ENCODE data around the gene PPARG. TPM values are rescaled to one million over a fixed set of nuclear protein-coding genes. Genes with fewer than 3 reads are reported as not detected.

The PPARG gene
- total and polyA plus RNA-seq, 10 of the 15 experiments (the other 5 are each of a cell fraction or from before 2014, with no cell fraction given): 0.06 to 0.86 (median 0.12) TPM; not detected in 5

- intact Hi-C loops (cut with micrococcal nuclease; ENCODE audit: unreplicated experiment): no loop called here
- FAIRE-seq: no peak
- Histone ChIP-seq H3K27me3 (replicated peaks in 1 of 2; ENCODE audit: control insufficient read depth in 2 of 2, insufficient read depth in 2 of 2, low read length in 1 of 2) (no peaks in the 10 kb centered on the region; a peak in 1 of 4 replicates), H3K4me2 (ENCODE audit: control insufficient read depth, insufficient read depth) (no peak overlapping the region), H3K79me2 (ENCODE audit: control insufficient read depth, insufficient read depth, low read length) (no peaks in the 10 kb centered on the region), H3K4me3 (no peak overlapping the region), H2AFZ (ENCODE audit: control insufficient read depth, low read depth, low read length) (no peak overlapping the region), H3K36me3 (ENCODE audit: control insufficient read depth in 2 of 2, insufficient read depth in 2 of 2, low read length in 1 of 2) (no peaks in the 10 kb centered on the region), H3K9ac (ENCODE audit: control insufficient read depth, insufficient read depth, low read length) (no peak overlapping the region), H4K20me1 (ENCODE audit: control insufficient read depth, insufficient read depth) (no peaks in the 10 kb centered on the region), H3K9me3 (replicated peaks; ENCODE audit: control insufficient read depth, insufficient read depth, low read length) (no peaks in the 10 kb centered on the region), H3K4me1 (ENCODE audit: control insufficient read depth, insufficient read depth, low read length) (no peaks in the 10 kb centered on the region), H3K27ac (ENCODE audit: control insufficient read depth, insufficient read depth) (no peak overlapping the region)
- POLR2A ChIA-PET: interaction anchor here (0.6 kb wide), 1 partner anchor 71 kb away, joined by 6 read pairs; no protein-coding TSS in a partner anchor
- CTCF ChIA-PET: no interaction called here
- TF ChIP-seq CREM (IDR thresholded peaks at IDR 0.05; ENCODE audit: low read depth): no peak
- no peak for ATAC-seq
- in situ Hi-C loops (cut with MboI): no loop called here
- BruUV-seq (replicated peaks): no TSS peak
- 64% methylated on average over 3 of the region's 3 CpGs for WGBS (ENCODE audit: insufficient coverage, insufficient replicate concordance, low lambda C conversion rate, missing lambda C conversion rate)
- RAD21 ChIA-PET (ENCODE audit: unreplicated experiment): no interaction called here
- DNase-seq (ENCODE audit: low read depth, low spot score): no peak
- SMC1A ChIA-PET (ENCODE audit: uncharacterized antibody, unreplicated experiment): no interaction called here
Observed at GRCh38 chr3:12367346-12367745, 78.5 kb downstream of the PPARG start.

GRCh38 chr3:12369029-12369428, 80.2 kb downstream of the PPARG start:
- Histone ChIP-seq H4K20me1 (ENCODE audit: control insufficient read depth, insufficient read depth) (no peaks in the 10 kb centered on the region), H2AFZ (ENCODE audit: control insufficient read depth, low read depth, low read length) (no peak overlapping the region), H3K27me3 (replicated peaks in 1 of 2; ENCODE audit: control insufficient read depth in 2 of 2, insufficient read depth in 2 of 2, low read length in 1 of 2) (no peaks in the 10 kb centered on the region; a peak in 2 of 4 replicates), H3K9me3 (replicated peaks; ENCODE audit: control insufficient read depth, insufficient read depth, low read length) (no peaks in the 10 kb centered on the region), H3K36me3 (ENCODE audit: control insufficient read depth in 2 of 2, insufficient read depth in 2 of 2, low read length in 1 of 2) (no peaks in the 10 kb centered on the region), H3K4me3 (no peak overlapping the region), H3K9ac (ENCODE audit: control insufficient read depth, insufficient read depth, low read length) (no peak overlapping the region), H3K4me2 (ENCODE audit: control insufficient read depth, insufficient read depth) (no peak overlapping the region), H3K79me2 (ENCODE audit: control insufficient read depth, insufficient read depth, low read length) (no peaks in the 10 kb centered on the region), H3K4me1 (ENCODE audit: control insufficient read depth, insufficient read depth, low read length) (no peaks in the 10 kb centered on the region), H3K27ac (ENCODE audit: control insufficient read depth, insufficient read depth) (no peak overlapping the region)
- ChIA-PET SMC1A (ENCODE audit: uncharacterized antibody, unreplicated experiment) (interaction anchor here (0.7 kb wide), 1 partner anchor 110 kb away, joined by 3 read pairs; no protein-coding TSS in a partner anchor), POLR2A (interaction anchor here (0.5 kb wide), 1 partner anchor 18 kb away, joined by 5 read pairs; no protein-coding TSS in a partner anchor), CTCF (no interaction called here), RAD21 (ENCODE audit: unreplicated experiment) (interaction anchor here (1.0 kb wide), 1 partner anchor 18 kb away, joined by 3 read pairs; no protein-coding TSS in a partner anchor)
- intact Hi-C loops (cut with micrococcal nuclease; ENCODE audit: unreplicated experiment): no loop called here
- DNase-seq (ENCODE audit: low read depth, low spot score): no peak
- TF ChIP-seq IRF4 (IDR thresholded peaks at IDR 0.05; ENCODE audit: low read depth, low read length): no peak
- TF ChIP-seq, protein P1, sequence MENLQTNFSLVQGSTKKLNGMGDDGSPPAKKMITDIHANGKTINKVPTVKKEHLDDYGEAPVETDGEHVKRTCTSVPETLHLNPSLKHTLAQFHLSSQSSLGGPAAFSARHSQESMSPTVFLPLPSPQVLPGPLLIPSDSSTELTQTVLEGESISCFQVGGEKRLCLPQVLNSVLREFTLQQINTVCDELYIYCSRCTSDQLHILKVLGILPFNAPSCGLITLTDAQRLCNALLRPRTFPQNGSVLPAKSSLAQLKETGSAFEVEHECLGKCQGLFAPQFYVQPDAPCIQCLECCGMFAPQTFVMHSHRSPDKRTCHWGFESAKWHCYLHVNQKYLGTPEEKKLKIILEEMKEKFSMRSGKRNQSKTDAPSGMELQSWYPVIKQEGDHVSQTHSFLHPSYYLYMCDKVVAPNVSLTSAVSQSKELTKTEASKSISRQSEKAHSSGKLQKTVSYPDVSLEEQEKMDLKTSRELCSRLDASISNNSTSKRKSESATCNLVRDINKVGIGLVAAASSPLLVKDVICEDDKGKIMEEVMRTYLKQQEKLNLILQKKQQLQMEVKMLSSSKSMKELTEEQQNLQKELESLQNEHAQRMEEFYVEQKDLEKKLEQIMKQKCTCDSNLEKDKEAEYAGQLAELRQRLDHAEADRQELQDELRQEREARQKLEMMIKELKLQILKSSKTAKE (IDR thresholded peaks at IDR 0.05; ENCODE audit: low read depth, poor library complexity, severe bottlenecking): no peak
- no peak for TF ChIP-seq IKZF1 (conservative IDR thresholded peaks at IDR 0.05)
- no peak for TF ChIP-seq TCF7 (IDR thresholded peaks at IDR 0.05; ENCODE audit: borderline replicate concordance)
- no peak for TF ChIP-seq TARDBP (IDR thresholded peaks at IDR 0.05; ENCODE audit: borderline replicate concordance)
- no peak for TF ChIP-seq HDAC2 (IDR thresholded peaks at IDR 0.05)
- no peak for TF ChIP-seq FOS (IDR thresholded peaks at IDR 0.05; ENCODE audit: borderline replicate concordance, extremely low read depth, insufficient read length)
- no peak for FAIRE-seq
- in situ Hi-C loops (cut with MboI): no loop called here
- no peak for ATAC-seq
- 47% methylated on average over 6 of the region's 6 CpGs for WGBS (ENCODE audit: insufficient coverage, insufficient replicate concordance, low lambda C conversion rate, missing lambda C conversion rate)
- BruUV-seq (replicated peaks): no TSS peak
